Thyroid gland (tissue), 4 donors: ENCODE measurements around the gene MS4A1.

Source experiments
- CTCF ChIP-seq, 6 experiments: fragments of 200-600 bp in 3 of 6; fragments of 450-650 bp in 3 of 6; sonication (generic) in 3 of 6; IDR thresholded peaks; one replicate each; pipeline ENCODE4 v1.5.1; 2016 to 2019; ENCODE audit warnings: antibody characterized with exemption in 6 of 6, mild to moderate bottlenecking in 2 of 6, inconsistent platforms in 1 of 6, moderate library complexity in 1 of 6
- POLR2A ChIP-seq, 2 donors: fragments of 450-650 bp; IDR thresholded peaks; one replicate each; pipeline ENCODE4 v1.6.1; 2017; ENCODE audit warnings: antibody characterized with exemption in 2 of 2, mild to moderate bottlenecking in 2 of 2, moderate library complexity in 1 of 2

DNA sequence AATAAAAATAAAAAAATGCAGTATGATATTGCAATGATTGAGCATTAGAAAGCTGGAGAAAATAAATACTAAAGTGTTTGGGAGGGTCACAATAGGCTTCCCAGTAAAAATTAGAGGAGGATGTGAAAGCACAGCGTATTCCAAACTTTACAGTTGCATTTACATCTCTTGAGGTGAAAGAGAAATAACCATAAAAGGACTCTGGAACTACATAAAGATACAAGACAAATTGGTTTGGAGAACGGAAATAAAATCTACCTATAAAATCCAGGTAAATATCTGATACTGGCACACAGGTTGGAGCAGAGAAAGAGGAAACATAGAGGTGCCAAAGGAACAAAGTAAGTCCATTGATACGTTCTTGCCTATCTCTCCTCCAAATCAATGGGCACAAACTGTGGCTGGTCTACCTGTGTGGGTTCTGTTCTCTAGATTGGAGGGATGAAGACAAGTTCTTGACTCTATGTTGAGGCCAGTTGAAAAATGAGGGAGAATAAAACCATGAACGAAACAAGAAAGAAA is 36.9 kb downstream of the MS4A1 start, which contains the start of gene MS4A12:
- TF ChIP-seq POLR2A (IDR thresholded peaks at IDR 0.05) (no peak), CTCF (IDR thresholded peaks at IDR 0.05) (no peak)
